ENCODE results near the gene CFTR. TPM values are rescaled to one million over a fixed set of nuclear protein-coding genes. Genes with fewer than 3 reads are reported as not detected.

CFTR gene
- polyA plus RNA-seq, 4 donors: 23.5 to 51.0 (median 26.5) TPM

GRCh38 chr7:117648203-117648866 is 168.5 kb downstream of the CFTR start:
- FAIRE-seq (no peak), DNase-seq (no peak)
- Histone ChIP-seq H3K4me1 (ENCODE audit: control insufficient read depth in 3 of 3, insufficient read depth in 2 of 3, low read depth in 1 of 3, low read length in 2 of 3) (peaks cover 0 to 3% (median 0%) of the 10 kb centered on the region in 3 donors), H3K9me3 (ENCODE audit: control insufficient read depth in 2 of 2, insufficient read depth in 1 of 2, low read depth in 1 of 2, low read length in 1 of 2) (no peaks in the 10 kb centered on the region), H3K27me3 (ENCODE audit: control insufficient read depth in 3 of 3, insufficient read depth in 3 of 3, low read length in 3 of 3) (no peaks in the 10 kb centered on the region), H3K4me3 (ENCODE audit: low read depth in 1 of 3, low read length in 3 of 3) (no peak overlapping the region), H3K36me3 (ENCODE audit: control insufficient read depth in 3 of 3, insufficient read depth in 2 of 3, low read depth in 1 of 3, low read length in 3 of 3) (peaks cover 0 to 8% (median 4%) of the 10 kb centered on the region in 3 donors), H3K27ac (ENCODE audit: low read depth in 1 of 3, low read length in 2 of 3) (no peak overlapping the region)
- WGBS, 3 donors: 86 to 91% (median 87%) methylated on average over 5 of the region's 5 CpGs

DNA sequence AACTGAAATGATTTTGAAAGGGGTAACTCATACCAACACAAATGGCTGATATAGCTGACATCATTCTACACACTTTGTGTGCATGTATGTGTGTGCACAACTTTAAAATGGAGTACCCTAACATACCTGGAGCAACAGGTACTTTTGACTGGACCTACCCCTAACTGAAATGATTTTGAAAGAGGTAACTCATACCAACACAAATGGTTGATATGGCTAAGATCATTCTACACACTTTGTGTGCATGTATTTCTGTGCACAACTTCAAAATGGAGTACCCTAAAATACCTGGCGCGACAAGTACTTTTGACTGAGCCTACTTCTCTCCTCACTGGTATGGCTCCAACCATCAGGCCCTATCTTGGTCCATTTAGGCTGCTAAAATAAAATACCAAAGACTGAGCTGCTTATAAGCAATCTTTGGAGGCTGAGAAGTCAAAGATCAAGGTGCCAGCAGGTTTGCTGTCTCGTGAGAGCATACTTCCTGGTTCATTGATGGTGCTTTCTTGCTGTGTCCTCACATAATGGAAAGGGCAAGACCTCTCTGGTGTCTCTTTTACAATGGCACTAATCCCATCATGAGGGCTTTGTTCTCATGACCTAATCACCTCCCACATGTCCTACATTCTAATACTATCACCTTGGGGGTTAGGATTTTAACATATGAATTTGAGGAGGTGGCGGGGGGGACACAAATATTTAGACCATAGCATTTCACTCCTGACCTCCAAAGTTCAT is 173.3 kb downstream of the CFTR start:
- Histone ChIP-seq H3K4me3 (ENCODE audit: low read depth in 1 of 3, low read length in 3 of 3) (no peak overlapping the region), H3K36me3 (ENCODE audit: control insufficient read depth in 3 of 3, insufficient read depth in 2 of 3, low read depth in 1 of 3, low read length in 3 of 3) (peaks cover 0 to 6% (median 4%) of the 10 kb centered on the region in 3 donors), H3K27me3 (ENCODE audit: control insufficient read depth in 3 of 3, insufficient read depth in 3 of 3, low read length in 3 of 3) (no peaks in the 10 kb centered on the region), H3K4me1 (ENCODE audit: control insufficient read depth in 3 of 3, insufficient read depth in 2 of 3, low read depth in 1 of 3, low read length in 2 of 3) (peaks cover 3 to 23% (median 5%) of the 10 kb centered on the region in 3 donors), H3K27ac (ENCODE audit: low read depth in 1 of 3, low read length in 2 of 3) (no peak overlapping the region), H3K9me3 (ENCODE audit: control insufficient read depth in 2 of 2, insufficient read depth in 1 of 2, low read depth in 1 of 2, low read length in 1 of 2) (peaks cover 0 to 13% of the 10 kb centered on the region in 2 donors)
- DNase-seq (peak; percentile 39 to 45), FAIRE-seq (no peak)
- WGBS, 3 donors: 72 to 80% (median 74%) methylated on average over 4 of the region's 4 CpGs

- no peaks in the 10 kb centered on the region for H3K27me3 ChIP-seq (ENCODE audit: control insufficient read depth in 3 of 3, insufficient read depth in 3 of 3, low read length in 3 of 3)
- H3K27ac ChIP-seq (ENCODE audit: low read depth in 1 of 3, low read length in 2 of 3): peak overlapping the region in 1 of 3 donors; percentile 42
- FAIRE-seq (no peak), DNase-seq (peak in 1 of 2 donors; percentile 77)
- peaks cover 0 to 13% of the 10 kb centered on the region in 2 donors for H3K9me3 ChIP-seq (ENCODE audit: control insufficient read depth in 2 of 2, insufficient read depth in 1 of 2, low read depth in 1 of 2, low read length in 1 of 2)
- H3K4me1 ChIP-seq (ENCODE audit: control insufficient read depth in 3 of 3, insufficient read depth in 2 of 3, low read depth in 1 of 3, low read length in 2 of 3): peaks cover 3 to 25% (median 5%) of the 10 kb centered on the region in 3 donors
- H3K4me3 ChIP-seq (ENCODE audit: low read depth in 1 of 3, low read length in 3 of 3): no peak overlapping the region
- WGBS, 3 donors: 20 to 64% (median 59%) methylated on average over 1 of the region's 1 CpG
- peaks cover 0 to 6% (median 6%) of the 10 kb centered on the region in 3 donors for H3K36me3 ChIP-seq (ENCODE audit: control insufficient read depth in 3 of 3, insufficient read depth in 2 of 3, low read depth in 1 of 3, low read length in 3 of 3)
Measured at GRCh38 chr7:117654780-117655179, 175.0 kb downstream of the CFTR start.

DNA sequence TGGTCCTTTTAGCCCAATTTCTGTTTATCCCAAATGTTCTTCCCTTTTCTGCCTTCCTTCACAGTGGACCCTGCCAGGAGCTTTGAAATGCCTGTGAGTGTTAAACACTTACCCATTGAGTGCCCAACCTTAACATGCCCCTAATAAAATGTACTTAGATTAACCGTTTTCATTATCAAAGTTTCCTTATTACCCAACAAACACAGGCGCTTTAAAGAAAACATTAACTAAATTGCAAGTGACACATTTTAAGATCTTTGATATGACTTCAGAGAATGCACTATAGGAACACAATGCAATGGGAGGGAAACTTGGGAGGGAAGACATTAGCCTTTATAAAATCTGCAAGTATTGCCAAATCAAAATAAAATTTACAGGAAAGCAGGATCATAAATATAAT is 177.0 kb downstream of the CFTR start:
- FAIRE-seq (peak; percentile 83), DNase-seq (peak; percentile 61 to 82)
- Histone ChIP-seq H3K4me1 (ENCODE audit: control insufficient read depth in 3 of 3, insufficient read depth in 2 of 3, low read depth in 1 of 3, low read length in 2 of 3) (peaks cover 3 to 33% (median 5%) of the 10 kb centered on the region in 3 donors), H3K4me3 (ENCODE audit: low read depth in 1 of 3, low read length in 3 of 3) (no peak overlapping the region), H3K27ac (ENCODE audit: low read depth in 1 of 3, low read length in 2 of 3) (peak overlapping the region in 1 of 3 donors; percentile 59), H3K27me3 (ENCODE audit: control insufficient read depth in 3 of 3, insufficient read depth in 3 of 3, low read length in 3 of 3) (no peaks in the 10 kb centered on the region), H3K9me3 (ENCODE audit: control insufficient read depth in 2 of 2, insufficient read depth in 1 of 2, low read depth in 1 of 2, low read length in 1 of 2) (peaks cover 0 to 13% of the 10 kb centered on the region in 2 donors), H3K36me3 (ENCODE audit: control insufficient read depth in 3 of 3, insufficient read depth in 2 of 3, low read depth in 1 of 3, low read length in 3 of 3) (peaks cover 0 to 6% (median 3%) of the 10 kb centered on the region in 3 donors)
- WGBS, 3 donors: 13 to 59% (median 38%) methylated on average over 2 of the region's 2 CpGs

DNA sequence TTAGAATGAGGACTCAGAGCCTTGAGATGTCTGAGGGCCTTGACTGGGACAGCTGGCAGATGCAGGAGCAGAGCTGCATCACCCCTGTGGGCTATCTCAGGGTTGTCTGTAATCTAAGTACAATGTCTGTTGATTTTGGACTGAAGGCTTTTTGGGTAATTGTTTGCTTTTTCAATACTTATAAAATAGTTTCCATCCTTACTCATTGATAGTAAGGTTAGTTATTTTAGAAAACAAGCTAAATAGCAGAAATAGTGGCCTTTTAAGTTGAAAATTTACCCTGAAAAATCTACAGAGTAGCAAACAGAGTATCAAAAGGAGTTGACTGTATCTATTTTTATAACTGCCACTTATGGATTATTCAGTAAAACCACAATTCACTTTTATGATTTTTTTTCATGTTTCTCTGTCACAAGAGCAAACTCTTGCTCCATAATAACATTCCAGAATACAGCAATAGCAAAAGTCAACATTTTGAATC is 179.7 kb downstream of the CFTR start:
- Histone ChIP-seq H3K4me1 (ENCODE audit: control insufficient read depth in 3 of 3, insufficient read depth in 2 of 3, low read depth in 1 of 3, low read length in 2 of 3) (peaks cover 3 to 33% (median 5%) of the 10 kb centered on the region in 3 donors), H3K27me3 (ENCODE audit: control insufficient read depth in 3 of 3, insufficient read depth in 3 of 3, low read length in 3 of 3) (no peaks in the 10 kb centered on the region), H3K9me3 (ENCODE audit: control insufficient read depth in 2 of 2, insufficient read depth in 1 of 2, low read depth in 1 of 2, low read length in 1 of 2) (peaks cover 0 to 7% of the 10 kb centered on the region in 2 donors), H3K36me3 (ENCODE audit: control insufficient read depth in 3 of 3, insufficient read depth in 2 of 3, low read depth in 1 of 3, low read length in 3 of 3) (peaks cover 0 to 5% (median 0%) of the 10 kb centered on the region in 3 donors), H3K27ac (ENCODE audit: low read depth in 1 of 3, low read length in 2 of 3) (no peak overlapping the region), H3K4me3 (ENCODE audit: low read depth in 1 of 3, low read length in 3 of 3) (no peak overlapping the region)
- DNase-seq (no peak), FAIRE-seq (no peak)

DNA sequence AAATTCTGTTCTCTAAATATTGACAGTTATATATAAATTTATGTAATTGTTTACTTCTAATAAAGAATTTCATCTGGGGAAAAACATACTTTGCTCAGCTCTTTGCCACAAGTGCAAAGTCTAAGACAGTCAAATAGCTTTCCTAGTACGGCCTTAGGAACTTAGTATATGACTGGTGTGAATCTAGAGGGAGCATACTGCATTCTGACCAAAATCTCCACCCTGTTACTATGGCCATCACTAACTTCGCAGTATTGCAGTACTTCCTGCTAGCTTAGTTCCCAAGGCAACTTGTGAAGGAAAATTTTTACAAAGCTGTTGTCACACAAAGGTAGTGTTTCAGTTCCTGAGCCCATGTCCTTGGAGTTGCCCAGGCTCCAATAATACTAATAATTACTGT is 181.5 kb downstream of the CFTR start:
- no peaks in the 10 kb centered on the region for H3K9me3 ChIP-seq (ENCODE audit: control insufficient read depth in 2 of 2, insufficient read depth in 1 of 2, low read depth in 1 of 2, low read length in 1 of 2)
- H3K27me3 ChIP-seq (ENCODE audit: control insufficient read depth in 3 of 3, insufficient read depth in 3 of 3, low read length in 3 of 3): no peaks in the 10 kb centered on the region
- 14 to 51% (median 42%) methylated on average over 2 of the region's 2 CpGs for WGBS, 3 donors
- FAIRE-seq (no peak), DNase-seq (peak; percentile 55 to 60)
- H3K4me3 ChIP-seq (ENCODE audit: low read depth in 1 of 3, low read length in 3 of 3): no peak overlapping the region
- peaks cover 0 to 26% (median 2%) of the 10 kb centered on the region in 3 donors for H3K4me1 ChIP-seq (ENCODE audit: control insufficient read depth in 3 of 3, insufficient read depth in 2 of 3, low read depth in 1 of 3, low read length in 2 of 3)
- peak overlapping the region in 1 of 3 donors; percentile 48 for H3K27ac ChIP-seq (ENCODE audit: low read depth in 1 of 3, low read length in 2 of 3)
- H3K36me3 ChIP-seq (ENCODE audit: control insufficient read depth in 3 of 3, insufficient read depth in 2 of 3, low read depth in 1 of 3, low read length in 3 of 3): peaks cover 0 to 10% (median 2%) of the 10 kb centered on the region in 3 donors

GRCh38 chr7:117664047-117664446 is 184.2 kb downstream of the CFTR start:
- H3K27ac ChIP-seq (ENCODE audit: low read depth in 1 of 3, low read length in 2 of 3): no peak overlapping the region
- H3K9me3 ChIP-seq (ENCODE audit: control insufficient read depth in 2 of 2, insufficient read depth in 1 of 2, low read depth in 1 of 2, low read length in 1 of 2): no peaks in the 10 kb centered on the region
- no peaks in the 10 kb centered on the region for H3K27me3 ChIP-seq (ENCODE audit: control insufficient read depth in 3 of 3, insufficient read depth in 3 of 3, low read length in 3 of 3)
- no peak overlapping the region for H3K4me3 ChIP-seq (ENCODE audit: low read depth in 1 of 3, low read length in 3 of 3)
- WGBS, 3 donors: 84 to 93% (median 87%) methylated on average over 3 of the region's 3 CpGs
- peaks cover 0 to 9% (median 8%) of the 10 kb centered on the region in 3 donors for H3K36me3 ChIP-seq (ENCODE audit: control insufficient read depth in 3 of 3, insufficient read depth in 2 of 3, low read depth in 1 of 3, low read length in 3 of 3)
- no peak for DNase-seq
- FAIRE-seq: no peak
- H3K4me1 ChIP-seq (ENCODE audit: control insufficient read depth in 3 of 3, insufficient read depth in 2 of 3, low read depth in 1 of 3, low read length in 2 of 3): peaks cover 0 to 8% (median 0%) of the 10 kb centered on the region in 3 donors

DNA sequence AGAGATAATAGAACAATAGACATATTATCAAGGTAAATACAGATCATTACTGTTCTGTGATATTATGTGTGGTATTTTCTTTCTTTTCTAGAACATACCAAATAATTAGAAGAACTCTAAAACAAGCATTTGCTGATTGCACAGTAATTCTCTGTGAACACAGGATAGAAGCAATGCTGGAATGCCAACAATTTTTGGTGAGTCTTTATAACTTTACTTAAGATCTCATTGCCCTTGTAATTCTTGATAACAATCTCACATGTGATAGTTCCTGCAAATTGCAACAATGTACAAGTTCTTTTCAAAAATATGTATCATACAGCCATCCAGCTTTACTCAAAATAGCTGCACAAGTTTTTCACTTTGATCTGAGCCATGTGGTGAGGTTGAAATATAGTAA is 185.5 kb downstream of the CFTR start:
- Histone ChIP-seq H3K4me1 (ENCODE audit: control insufficient read depth in 3 of 3, insufficient read depth in 2 of 3, low read depth in 1 of 3, low read length in 2 of 3) (peaks cover 0 to 8% (median 0%) of the 10 kb centered on the region in 3 donors), H3K9me3 (ENCODE audit: control insufficient read depth in 2 of 2, insufficient read depth in 1 of 2, low read depth in 1 of 2, low read length in 1 of 2) (no peaks in the 10 kb centered on the region), H3K4me3 (ENCODE audit: low read depth in 1 of 3, low read length in 3 of 3) (no peak overlapping the region), H3K36me3 (ENCODE audit: control insufficient read depth in 3 of 3, insufficient read depth in 2 of 3, low read depth in 1 of 3, low read length in 3 of 3) (peaks cover 0 to 9% (median 7%) of the 10 kb centered on the region in 3 donors), H3K27ac (ENCODE audit: low read depth in 1 of 3, low read length in 2 of 3) (no peak overlapping the region), H3K27me3 (ENCODE audit: control insufficient read depth in 3 of 3, insufficient read depth in 3 of 3, low read length in 3 of 3) (no peaks in the 10 kb centered on the region)
- FAIRE-seq: no peak
- no peak for DNase-seq

Data from small intestine (tissue), 7 donors.